ENCODE measurements around the gene IGSF9B. TPM values are rescaled to one million over a fixed set of nuclear protein-coding genes. Genes with fewer than 3 reads are reported as not detected.

The IGSF9B gene, protein sequence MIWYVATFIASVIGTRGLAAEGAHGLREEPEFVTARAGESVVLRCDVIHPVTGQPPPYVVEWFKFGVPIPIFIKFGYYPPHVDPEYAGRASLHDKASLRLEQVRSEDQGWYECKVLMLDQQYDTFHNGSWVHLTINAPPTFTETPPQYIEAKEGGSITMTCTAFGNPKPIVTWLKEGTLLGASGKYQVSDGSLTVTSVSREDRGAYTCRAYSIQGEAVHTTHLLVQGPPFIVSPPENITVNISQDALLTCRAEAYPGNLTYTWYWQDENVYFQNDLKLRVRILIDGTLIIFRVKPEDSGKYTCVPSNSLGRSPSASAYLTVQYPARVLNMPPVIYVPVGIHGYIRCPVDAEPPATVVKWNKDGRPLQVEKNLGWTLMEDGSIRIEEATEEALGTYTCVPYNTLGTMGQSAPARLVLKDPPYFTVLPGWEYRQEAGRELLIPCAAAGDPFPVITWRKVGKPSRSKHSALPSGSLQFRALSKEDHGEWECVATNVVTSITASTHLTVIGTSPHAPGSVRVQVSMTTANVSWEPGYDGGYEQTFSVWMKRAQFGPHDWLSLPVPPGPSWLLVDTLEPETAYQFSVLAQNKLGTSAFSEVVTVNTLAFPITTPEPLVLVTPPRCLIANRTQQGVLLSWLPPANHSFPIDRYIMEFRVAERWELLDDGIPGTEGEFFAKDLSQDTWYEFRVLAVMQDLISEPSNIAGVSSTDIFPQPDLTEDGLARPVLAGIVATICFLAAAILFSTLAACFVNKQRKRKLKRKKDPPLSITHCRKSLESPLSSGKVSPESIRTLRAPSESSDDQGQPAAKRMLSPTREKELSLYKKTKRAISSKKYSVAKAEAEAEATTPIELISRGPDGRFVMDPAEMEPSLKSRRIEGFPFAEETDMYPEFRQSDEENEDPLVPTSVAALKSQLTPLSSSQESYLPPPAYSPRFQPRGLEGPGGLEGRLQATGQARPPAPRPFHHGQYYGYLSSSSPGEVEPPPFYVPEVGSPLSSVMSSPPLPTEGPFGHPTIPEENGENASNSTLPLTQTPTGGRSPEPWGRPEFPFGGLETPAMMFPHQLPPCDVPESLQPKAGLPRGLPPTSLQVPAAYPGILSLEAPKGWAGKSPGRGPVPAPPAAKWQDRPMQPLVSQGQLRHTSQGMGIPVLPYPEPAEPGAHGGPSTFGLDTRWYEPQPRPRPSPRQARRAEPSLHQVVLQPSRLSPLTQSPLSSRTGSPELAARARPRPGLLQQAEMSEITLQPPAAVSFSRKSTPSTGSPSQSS (N-terminal part only)
- total RNA-seq = not detected in 2 replicates

DNA sequence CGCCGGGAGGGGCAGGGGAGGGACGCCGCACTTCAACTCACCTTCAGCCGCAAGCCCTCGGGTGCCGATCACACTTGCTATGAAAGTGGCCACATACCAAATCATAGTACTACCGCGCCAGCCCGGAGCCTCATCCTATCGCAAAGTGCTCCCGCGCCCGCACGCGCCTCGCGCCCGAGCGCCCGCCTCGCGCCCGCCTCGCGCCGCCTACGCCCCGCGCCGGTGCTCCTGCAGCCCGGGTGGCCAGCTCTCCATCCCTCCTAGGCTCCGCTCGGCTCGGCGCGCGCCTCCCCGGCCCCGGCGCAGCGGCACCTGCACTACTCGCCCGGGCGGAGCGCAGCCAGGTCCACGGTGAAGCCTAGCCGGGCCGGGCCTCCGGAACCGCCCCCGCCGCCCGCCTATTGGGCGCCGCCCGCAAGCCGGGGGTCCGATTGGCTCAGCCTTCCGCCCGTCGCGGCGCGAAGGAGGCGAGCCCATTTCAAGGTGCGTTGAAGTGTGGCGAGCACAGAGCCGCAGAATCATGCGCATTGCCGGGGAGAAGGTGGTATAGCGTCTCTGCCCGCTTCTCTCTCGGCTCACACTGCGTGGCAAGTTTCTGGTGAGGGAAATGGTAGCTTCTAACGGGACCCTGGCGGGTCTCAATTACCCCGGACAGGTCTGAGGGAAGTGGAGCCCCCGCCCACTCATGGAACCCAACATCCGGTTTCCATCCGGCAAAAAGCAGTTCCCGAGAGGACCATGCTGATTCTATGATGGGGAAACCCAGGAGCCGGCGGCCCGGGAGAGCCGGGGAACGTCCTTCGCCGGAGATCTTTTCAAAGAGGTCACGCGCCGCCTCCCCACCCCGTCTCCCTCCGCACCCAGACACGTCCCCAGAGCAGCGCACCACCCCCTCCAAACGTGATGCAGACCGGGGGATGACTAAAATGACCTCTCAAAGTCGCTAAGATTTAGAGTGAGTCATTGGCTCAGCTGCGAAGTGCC lies at the start of gene IGSF9B:
Gene IGSF9B (minus strand): TSS at position 319 of the 984 bp plus-strand sequence. CDS start 214 bp downstream, at position 105.

Other genes starting within 250 kb of the IGSF9B start
- not detected in 2 replicates for gene SPATA19, start 111.5 kb downstream of the IGSF9B start, total RNA-seq
- gene JAM3, start 112.1 kb upstream of the IGSF9B start, total RNA-seq = 5.1 and 5.8 TPM in 2 replicates

Data from dermis lymphatic vessel endothelial cell (primary cell).